ENCODE measurements around the gene FSCN2.
A peak's percentile ranks its signal among the peaks of the same experiment; 100 is the strongest.

Gene FSCN2

DNA sequence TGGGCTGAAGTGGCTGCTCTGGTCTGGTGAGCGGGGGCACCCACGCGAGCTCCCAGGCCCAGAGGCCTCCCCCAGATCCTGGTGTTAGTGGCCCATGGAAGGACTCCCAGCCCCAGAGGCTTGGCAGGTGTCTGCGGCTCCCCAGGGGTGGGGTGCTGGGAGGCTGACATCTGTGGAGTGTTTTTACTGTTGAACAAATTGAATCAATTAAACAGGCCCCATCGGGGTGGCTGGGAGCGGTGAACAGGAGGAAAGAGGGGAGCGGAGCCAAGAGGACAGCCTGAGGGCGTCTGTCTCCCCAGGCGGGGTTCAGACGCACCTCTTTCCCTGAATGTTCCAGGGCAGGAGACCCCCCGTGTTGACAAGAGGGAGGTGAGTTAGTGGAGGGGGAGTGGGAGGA is 45.5 kb upstream of the FSCN2 start:
- H3K27ac ChIP-seq = no peak overlapping the region
- TF ChIP-seq ZFX (IDR thresholded peaks at IDR 0.05) = no peak
- TF ChIP-seq, protein P1, sequence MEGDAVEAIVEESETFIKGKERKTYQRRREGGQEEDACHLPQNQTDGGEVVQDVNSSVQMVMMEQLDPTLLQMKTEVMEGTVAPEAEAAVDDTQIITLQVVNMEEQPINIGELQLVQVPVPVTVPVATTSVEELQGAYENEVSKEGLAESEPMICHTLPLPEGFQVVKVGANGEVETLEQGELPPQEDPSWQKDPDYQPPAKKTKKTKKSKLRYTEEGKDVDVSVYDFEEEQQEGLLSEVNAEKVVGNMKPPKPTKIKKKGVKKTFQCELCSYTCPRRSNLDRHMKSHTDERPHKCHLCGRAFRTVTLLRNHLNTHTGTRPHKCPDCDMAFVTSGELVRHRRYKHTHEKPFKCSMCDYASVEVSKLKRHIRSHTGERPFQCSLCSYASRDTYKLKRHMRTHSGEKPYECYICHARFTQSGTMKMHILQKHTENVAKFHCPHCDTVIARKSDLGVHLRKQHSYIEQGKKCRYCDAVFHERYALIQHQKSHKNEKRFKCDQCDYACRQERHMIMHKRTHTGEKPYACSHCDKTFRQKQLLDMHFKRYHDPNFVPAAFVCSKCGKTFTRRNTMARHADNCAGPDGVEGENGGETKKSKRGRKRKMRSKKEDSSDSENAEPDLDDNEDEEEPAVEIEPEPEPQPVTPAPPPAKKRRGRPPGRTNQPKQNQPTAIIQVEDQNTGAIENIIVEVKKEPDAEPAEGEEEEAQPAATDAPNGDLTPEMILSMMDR (conservative IDR thresholded peaks at IDR 0.05) = no peak

GRCh38 chr17:81483085-81483861 is 44.9 kb upstream of the FSCN2 start:
- no peak for TF ChIP-seq ZFX (IDR thresholded peaks at IDR 0.05)
- TF ChIP-seq, protein P1 (conservative IDR thresholded peaks at IDR 0.05) = no peak
- H3K27ac ChIP-seq = no peak overlapping the region; the same call in 1 of the 2 replicates

- H3K27ac ChIP-seq = peak overlapping the region; percentile 67
- TF ChIP-seq, protein P1 (conservative IDR thresholded peaks at IDR 0.05) = no peak; the same call in 1 of the 2 replicates
- TF ChIP-seq ZFX (IDR thresholded peaks at IDR 0.05) = no peak
Observed at GRCh38 chr17:81483862-81484194, 44.3 kb upstream of the FSCN2 start.

DNA sequence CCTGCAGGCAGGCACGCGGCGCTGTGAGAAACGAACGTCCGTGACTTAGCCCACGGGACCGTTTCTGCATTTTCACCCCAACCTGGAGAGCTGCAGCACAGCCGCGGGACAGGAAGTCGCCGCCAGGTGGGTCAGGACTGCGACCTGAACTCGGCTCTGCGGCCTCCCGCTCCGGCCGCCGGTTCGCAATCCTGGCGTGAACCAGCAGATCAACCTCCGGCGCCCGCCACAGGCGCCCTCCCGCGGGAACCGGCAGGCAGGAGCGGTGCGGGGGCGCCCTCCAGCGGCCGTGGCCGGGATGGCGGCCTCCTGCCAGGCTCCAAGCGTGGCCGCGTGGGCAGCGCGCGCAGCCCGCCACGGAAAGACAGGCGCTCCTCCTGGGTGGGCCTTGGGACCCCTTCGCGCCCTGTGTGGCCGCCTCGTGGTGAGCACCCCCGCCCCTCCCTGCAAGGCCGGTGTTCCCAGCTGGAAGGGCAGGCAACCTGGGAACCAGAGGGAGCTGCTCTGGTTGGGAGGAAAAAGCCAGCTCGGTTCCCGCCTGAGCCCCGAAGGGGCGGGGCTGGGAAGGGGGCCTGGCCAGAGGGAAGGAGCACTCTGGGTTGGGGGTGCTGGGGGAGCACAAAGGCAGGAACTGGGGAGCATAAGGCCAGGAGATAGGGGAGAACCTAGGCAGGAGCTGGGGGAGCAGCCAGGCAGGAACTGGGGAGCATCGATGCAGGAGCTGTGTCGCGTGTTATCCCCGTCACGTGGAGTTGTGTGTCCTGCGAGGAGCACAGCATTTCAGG is 43.8 kb upstream of the FSCN2 start:
- TF ChIP-seq, protein P1 (conservative IDR thresholded peaks at IDR 0.05) = peak; percentile 100
- no peak for TF ChIP-seq ZFX (IDR thresholded peaks at IDR 0.05)
- peak overlapping the region; percentile 67 for H3K27ac ChIP-seq

DNA sequence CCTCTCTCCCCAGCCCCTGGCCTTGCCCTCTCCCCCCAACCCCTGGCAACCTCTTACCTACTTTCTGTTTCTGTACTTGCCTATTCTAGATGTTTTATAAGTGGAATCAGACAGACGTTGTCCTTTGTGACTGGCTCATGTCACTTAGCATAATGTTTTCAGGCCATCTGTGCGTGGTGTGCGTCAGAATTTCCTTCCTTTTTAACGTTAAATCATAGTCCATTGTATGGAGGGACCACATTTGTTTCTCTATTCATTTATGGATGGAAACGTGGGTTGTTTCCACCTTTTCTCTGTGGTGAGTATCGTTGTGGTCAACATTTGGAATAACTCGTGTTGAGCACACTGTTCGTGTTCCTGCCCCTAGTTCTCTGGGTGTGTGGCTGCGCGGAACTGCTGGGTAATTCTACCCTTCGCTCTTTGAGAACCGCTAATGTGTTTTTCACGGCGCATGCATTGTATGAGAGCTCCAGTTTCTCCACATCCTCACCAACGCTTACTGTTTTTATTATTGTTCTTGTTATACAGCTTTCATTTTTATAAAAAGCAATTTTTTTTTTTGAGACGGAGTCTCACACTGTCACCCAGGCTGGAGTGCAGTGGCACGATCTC is 41.9 kb upstream of the FSCN2 start:
- no peak for TF ChIP-seq ZFX (IDR thresholded peaks at IDR 0.05)
- TF ChIP-seq, protein P1 (conservative IDR thresholded peaks at IDR 0.05) = no peak
- H3K27ac ChIP-seq = no peak overlapping the region

- peak overlapping the region; percentile 97 for H3K27ac ChIP-seq
Observed at GRCh38 chr17:81487089-81487486, 41.1 kb upstream of the FSCN2 start.

More at GRCh38 chr17:81487089-81487486, 41.1 kb upstream of the FSCN2 start:
- TF ChIP-seq ZFX (IDR thresholded peaks at IDR 0.05) = no peak
- TF ChIP-seq, protein P1 (conservative IDR thresholded peaks at IDR 0.05) = no peak
